HAP-1 (cell line): ENCODE data around the gene MAGI1.
A peak's percentile ranks its signal among the peaks of the same experiment; 100 is the strongest.

ENCODE experiments used
- DNase-seq, 2 experiments: peaks; one replicate each; pipeline ENCODE4 v3.0.0-alpha.2; 2016 to 2020; ENCODE audit warnings: low spot score in 2 of 2
- H3K27me3 ChIP-seq: fragments of 250-450 bp; sonication (Bioruptor Pico); 2 replicates; pipeline ENCODE4 v1.5.1; 2020; ENCODE audit warnings: low read depth, mild to moderate bottlenecking, moderate library complexity
- H3K36me3 ChIP-seq: fragments of 250-450 bp; sonication (Bioruptor Pico); replicated peaks from 2 replicates; pipeline ENCODE4 v1.5.1; 2020; ENCODE audit warnings: mild to moderate bottlenecking
- H3K4me1 ChIP-seq: fragments of 250-450 bp; sonication (Bioruptor Pico); 2 replicates; pipeline ENCODE4 v1.5.1; 2020; ENCODE audit warnings: mild to moderate bottlenecking
- H3K4me3 ChIP-seq: fragments of 250-450 bp; sonication (Bioruptor Pico); 2 replicates; pipeline ENCODE4 v1.5.1; 2020; ENCODE audit warnings: mild to moderate bottlenecking, moderate library complexity
- H3K9me3 ChIP-seq: fragments of 250-450 bp; sonication (Bioruptor Pico); 2 replicates; pipeline ENCODE4 v1.5.1; 2020; ENCODE audit warnings: mild to moderate bottlenecking, moderate library complexity
- in situ Hi-C: fragments of 300-500 bp; cut with MboI; formaldehyde crosslinking; loops from 3 replicates; pipeline ENCODE4 v1.14.3; 2020; ENCODE audit warnings: low sequenced_read_pairs, inconsistent platforms, mixed read lengths

MAGI1 gene

GRCh38 chr3:66038726-66039589 is at the start of gene MAGI1:
TSS of gene MAGI1 (minus strand) at chr3:66038918. CDS start at chr3:66038308, 610 bp downstream.
- no peaks in the 10 kb centered on the region for H3K36me3 ChIP-seq
- DNase-seq = peak; percentile 93 to 94
- H3K27me3 ChIP-seq = peaks cover 6% of the 10 kb centered on the region; the same call in 1 of the 2 replicates
- H3K4me1 ChIP-seq = peaks cover 10% of the 10 kb centered on the region
- H3K9me3 ChIP-seq = no peaks in the 10 kb centered on the region
- peak within 1 kb of the TSS; percentile 89 for H3K4me3 ChIP-seq
- in situ Hi-C loops = no loop called here

DNA sequence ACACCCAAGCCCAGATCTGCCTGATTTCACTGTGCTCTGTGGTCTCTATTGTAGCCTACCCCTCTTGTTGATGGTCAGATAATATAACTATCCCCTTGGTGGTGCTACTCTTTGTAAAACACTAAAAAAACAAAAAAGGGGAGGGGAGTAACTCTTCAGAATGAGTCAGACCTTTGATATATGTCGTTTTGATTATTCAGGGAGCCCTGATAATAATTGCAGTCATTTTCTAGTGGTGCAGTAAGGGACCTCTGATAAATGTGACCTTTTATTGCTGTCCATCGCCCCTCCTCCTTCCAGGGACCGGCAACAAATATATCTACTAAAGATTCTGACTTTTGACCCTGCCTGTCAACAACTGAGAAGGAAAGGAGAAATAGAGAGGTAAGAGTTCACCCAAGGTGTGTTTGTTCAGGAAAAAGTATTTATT is 45.1 kb upstream of the MAGI1 start:
- Histone ChIP-seq H3K27me3 (no peaks in the 10 kb centered on the region), H3K9me3 (no peaks in the 10 kb centered on the region), H3K4me1 (no peaks in the 10 kb centered on the region), H3K4me3 (no peak overlapping the region), H3K36me3 (no peaks in the 10 kb centered on the region)
- no peak for DNase-seq
- in situ Hi-C loops = no loop called here

DNA sequence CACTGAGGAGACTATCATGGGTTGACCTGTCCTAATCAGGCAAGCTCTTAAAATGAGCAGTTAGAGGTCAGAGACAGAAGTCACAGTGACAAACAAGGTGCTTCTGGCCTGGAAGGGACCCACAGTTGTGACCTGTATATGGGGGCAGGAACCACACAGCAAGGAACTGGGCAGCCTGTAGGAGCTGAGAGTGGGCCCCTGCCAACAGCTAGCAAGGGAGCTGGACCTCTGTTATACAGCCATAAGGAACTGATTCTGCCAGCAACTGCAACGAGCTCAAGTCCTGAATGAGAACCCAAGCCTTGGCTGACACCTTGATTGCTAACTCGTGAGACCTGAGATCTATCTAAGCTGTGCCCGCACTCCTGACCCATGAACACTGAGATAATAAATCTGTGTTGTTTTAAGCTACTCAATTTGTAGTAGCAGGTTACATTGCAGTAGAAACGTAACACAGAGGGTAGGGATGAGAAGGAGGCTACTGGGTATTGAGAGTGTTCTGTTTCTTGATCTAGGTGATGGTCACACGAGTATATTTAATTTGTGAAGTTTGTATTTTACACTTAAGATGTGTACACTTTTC is 44.5 kb upstream of the MAGI1 start:
- in situ Hi-C loops = no loop called here
- Histone ChIP-seq H3K4me3 (no peak overlapping the region), H3K36me3 (no peaks in the 10 kb centered on the region), H3K27me3 (no peaks in the 10 kb centered on the region), H3K9me3 (no peaks in the 10 kb centered on the region), H3K4me1 (no peaks in the 10 kb centered on the region)
- DNase-seq = no peak

- Histone ChIP-seq H3K27me3 (no peaks in the 10 kb centered on the region), H3K9me3 (no peaks in the 10 kb centered on the region), H3K36me3 (no peaks in the 10 kb centered on the region), H3K4me1 (no peaks in the 10 kb centered on the region), H3K4me3 (no peak overlapping the region)
- DNase-seq = no peak
- in situ Hi-C loops = no loop called here
Measured at GRCh38 chr3:66082679-66083078, 44.0 kb upstream of the MAGI1 start.

- H3K4me1 ChIP-seq = no peaks in the 10 kb centered on the region
- H3K9me3 ChIP-seq = no peaks in the 10 kb centered on the region
- in situ Hi-C loops = no loop called here
- no peak for DNase-seq
- no peaks in the 10 kb centered on the region for H3K27me3 ChIP-seq
- H3K36me3 ChIP-seq = no peaks in the 10 kb centered on the region
- no peak overlapping the region for H3K4me3 ChIP-seq
Measured at GRCh38 chr3:66080167-66080566, 41.4 kb upstream of the MAGI1 start.

DNA sequence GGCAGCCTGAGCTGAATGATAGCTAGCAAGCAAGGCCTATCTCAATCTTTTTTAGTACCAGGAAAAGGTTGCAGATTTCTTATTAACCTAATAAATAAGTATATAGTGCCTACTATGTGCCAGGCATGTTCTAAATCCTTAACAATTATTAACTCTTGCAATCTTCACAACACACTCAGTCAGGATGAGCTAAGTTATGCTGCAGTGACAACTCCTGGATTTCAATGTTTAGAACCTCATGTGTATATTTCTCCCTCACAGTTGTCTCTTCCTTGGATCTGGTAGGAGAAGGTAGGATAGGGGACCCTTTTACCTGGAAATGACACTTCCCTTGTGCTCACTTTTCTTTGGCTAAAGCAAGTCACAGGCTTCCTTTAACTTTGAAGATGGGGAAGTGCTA is 39.3 kb upstream of the MAGI1 start:
- H3K36me3 ChIP-seq = no peaks in the 10 kb centered on the region
- no peaks in the 10 kb centered on the region for H3K9me3 ChIP-seq
- H3K4me3 ChIP-seq = no peak overlapping the region
- in situ Hi-C loops = no loop called here
- no peak for DNase-seq
- no peaks in the 10 kb centered on the region for H3K27me3 ChIP-seq
- H3K4me1 ChIP-seq = no peaks in the 10 kb centered on the region

GRCh38 chr3:66076861-66077470 is 38.2 kb upstream of the MAGI1 start:
- no peaks in the 10 kb centered on the region for H3K9me3 ChIP-seq
- no peaks in the 10 kb centered on the region for H3K27me3 ChIP-seq
- DNase-seq = no peak
- no peaks in the 10 kb centered on the region for H3K4me1 ChIP-seq
- H3K36me3 ChIP-seq = no peaks in the 10 kb centered on the region
- no peak overlapping the region for H3K4me3 ChIP-seq
- in situ Hi-C loops = no loop called here

- Histone ChIP-seq H3K4me3 (no peak overlapping the region), H3K9me3 (no peaks in the 10 kb centered on the region), H3K4me1 (no peaks in the 10 kb centered on the region), H3K27me3 (no peaks in the 10 kb centered on the region), H3K36me3 (no peaks in the 10 kb centered on the region)
- peak in 1 of 2 experiments; percentile 12 for DNase-seq
- in situ Hi-C loops = no loop called here
Measured at GRCh38 chr3:66075281-66075680, 36.6 kb upstream of the MAGI1 start.

GRCh38 chr3:66073464-66074141 is 34.9 kb upstream of the MAGI1 start:
- no peaks in the 10 kb centered on the region for H3K4me1 ChIP-seq
- no peaks in the 10 kb centered on the region for H3K27me3 ChIP-seq
- no peaks in the 10 kb centered on the region for H3K36me3 ChIP-seq
- no peaks in the 10 kb centered on the region for H3K9me3 ChIP-seq
- in situ Hi-C loops = no loop called here
- no peak for DNase-seq
- no peak overlapping the region for H3K4me3 ChIP-seq

DNA sequence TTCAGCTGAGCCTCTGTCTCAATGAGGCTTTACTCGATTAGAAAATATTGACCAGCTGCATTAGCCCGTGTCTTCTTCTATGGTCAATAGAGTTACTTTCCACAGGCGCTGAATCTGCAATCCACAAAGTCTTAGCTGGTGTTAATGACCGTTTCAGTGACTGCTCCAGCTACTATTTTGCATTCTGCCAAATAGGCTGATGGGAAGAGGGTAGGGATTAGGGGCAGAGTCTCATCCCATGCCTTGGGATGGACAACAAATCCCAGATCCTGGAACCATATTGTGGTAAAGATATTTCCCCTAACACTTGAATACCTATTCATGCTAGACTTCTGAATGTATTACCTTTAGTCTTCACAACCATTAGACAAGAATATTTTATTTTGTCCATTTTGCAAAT is 29.5 kb upstream of the MAGI1 start:
- DNase-seq = no peak
- H3K4me1 ChIP-seq = 0 out of 2 replicates have a peak, but pooled peaks cover 2% of the 10 kb centered on the region
- H3K4me3 ChIP-seq = no peak overlapping the region
- no peaks in the 10 kb centered on the region for H3K36me3 ChIP-seq
- H3K9me3 ChIP-seq = no peaks in the 10 kb centered on the region
- no peaks in the 10 kb centered on the region for H3K27me3 ChIP-seq
- in situ Hi-C loops = no loop called here

DNA sequence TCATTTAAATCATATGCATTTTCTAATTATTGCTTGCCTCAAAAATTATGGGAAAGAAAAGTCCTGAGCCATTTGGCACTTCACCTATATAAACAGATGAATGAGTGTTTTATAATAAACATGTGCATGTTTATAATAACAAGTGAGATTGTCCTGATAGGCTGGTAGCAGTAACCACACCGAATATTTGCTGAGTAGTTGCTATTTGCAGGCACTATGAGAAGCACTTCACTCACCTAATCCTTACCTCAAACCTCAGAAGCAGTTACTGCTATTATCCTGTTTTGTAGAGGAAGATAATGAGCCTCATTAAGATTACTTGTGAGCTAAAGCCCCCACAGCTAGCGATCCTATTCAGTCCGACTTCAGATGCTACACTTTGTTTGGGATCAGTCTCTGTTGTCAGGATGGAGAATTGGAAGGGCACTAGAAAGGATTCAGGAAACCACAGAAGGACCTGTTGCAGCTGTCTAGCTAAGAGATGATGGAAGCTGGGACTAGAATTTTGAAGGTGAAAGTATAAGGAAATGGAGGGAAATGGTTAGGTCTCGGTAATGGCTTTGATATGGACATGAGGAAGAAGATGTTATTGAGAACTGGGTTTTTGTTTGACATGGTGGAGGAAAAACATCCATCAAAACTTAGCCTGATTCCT is 28.4 kb upstream of the MAGI1 start:
- Histone ChIP-seq H3K27me3 (no peaks in the 10 kb centered on the region), H3K9me3 (no peaks in the 10 kb centered on the region), H3K36me3 (no peaks in the 10 kb centered on the region), H3K4me1 (0 out of 2 replicates have a peak, but pooled peaks cover 2% of the 10 kb centered on the region), H3K4me3 (no peak overlapping the region)
- in situ Hi-C loops = no loop called here
- DNase-seq = no peak

DNA sequence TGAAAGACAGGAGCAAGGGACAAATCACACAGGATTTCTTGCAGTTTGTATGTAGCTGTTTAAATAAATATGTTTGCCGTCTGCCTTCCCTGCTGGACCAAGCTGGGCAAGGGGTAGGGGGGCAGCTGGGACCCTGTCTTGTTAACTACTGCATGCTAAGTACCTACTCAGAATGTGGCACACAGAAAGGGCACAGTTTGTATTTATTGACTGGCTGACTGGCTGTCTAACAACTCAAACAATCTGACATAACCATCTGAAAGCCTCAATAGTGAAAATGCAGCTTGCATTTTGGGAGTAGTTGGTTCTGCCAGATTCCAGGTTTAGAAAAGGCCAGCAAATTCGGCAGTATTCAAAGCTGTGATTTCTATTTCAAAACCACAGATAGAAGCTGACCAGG is 16.6 kb upstream of the MAGI1 start:
- peaks cover 2% of the 10 kb centered on the region; the same call in 1 of the 2 replicates for H3K4me1 ChIP-seq
- in situ Hi-C loops = no loop called here
- H3K36me3 ChIP-seq = no peaks in the 10 kb centered on the region
- H3K4me3 ChIP-seq = no peak overlapping the region
- H3K9me3 ChIP-seq = no peaks in the 10 kb centered on the region
- no peak for DNase-seq
- peaks cover 2% of the 10 kb centered on the region; the same call in 1 of the 2 replicates for H3K27me3 ChIP-seq

- H3K4me3 ChIP-seq = no peak overlapping the region
- DNase-seq = no peak
- no peaks in the 10 kb centered on the region for H3K9me3 ChIP-seq
- in situ Hi-C loops = no loop called here
- H3K4me1 ChIP-seq = peaks cover 2% of the 10 kb centered on the region; the same call in 1 of the 2 replicates
- peaks cover 2% of the 10 kb centered on the region; the same call in 1 of the 2 replicates for H3K27me3 ChIP-seq
- no peaks in the 10 kb centered on the region for H3K36me3 ChIP-seq
Measured at GRCh38 chr3:66053550-66054094, 14.9 kb upstream of the MAGI1 start.
